ENCODE data around the gene EEFSEC. TPM values are rescaled to one million over a fixed set of nuclear protein-coding genes. Genes with fewer than 3 reads are reported as not detected.

The EEFSEC gene
- polyA plus RNA-seq, 1 donor (not counting 4 experiments of a cell fraction or from before 2014, with no cell fraction given): 8.7 TPM

DNA sequence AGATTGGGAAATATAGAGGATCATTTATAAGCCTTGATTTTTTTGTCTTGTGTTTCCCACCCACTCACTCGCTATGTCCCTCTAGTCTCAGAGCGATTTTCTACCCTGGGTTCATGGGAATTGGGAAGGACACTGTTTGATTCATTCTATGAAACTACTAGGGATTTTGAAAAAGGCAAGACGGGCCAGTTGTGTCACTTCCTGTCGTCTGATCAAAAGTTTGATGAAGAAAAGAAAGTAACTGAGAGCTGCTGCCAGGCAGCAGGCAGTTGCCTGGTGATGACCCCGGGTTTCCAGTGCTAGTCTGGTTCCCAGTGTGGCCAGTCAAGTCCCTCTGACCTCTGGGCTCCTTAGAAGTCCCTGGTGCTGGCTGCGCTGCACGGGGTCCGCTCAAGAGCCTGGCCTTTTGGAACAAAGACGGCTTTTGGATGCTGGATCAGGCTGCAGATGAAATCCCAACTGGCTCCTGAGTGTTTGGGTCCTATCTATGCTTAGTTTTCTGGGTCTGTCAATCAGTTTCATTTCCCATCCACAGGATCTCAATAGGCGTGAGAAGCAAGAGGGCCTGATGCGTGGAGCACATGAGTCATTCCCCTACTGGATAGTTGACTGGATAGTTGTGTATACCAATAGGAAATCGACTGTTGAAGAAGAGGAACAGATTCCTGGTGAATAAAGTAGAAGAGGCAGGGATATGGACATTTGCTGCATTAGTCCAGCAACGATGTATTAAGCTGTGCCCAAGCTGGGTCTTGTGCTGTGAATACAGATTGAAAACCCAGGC lies 89.7 kb downstream of the EEFSEC start:
- Histone ChIP-seq H3K27ac (ENCODE audit: control insufficient read depth, insufficient read depth, low read length) (no peak overlapping the region), H3K4me2 (ENCODE audit: control insufficient read depth, extremely low read depth, insufficient read depth, low read depth, low read length) (no peak overlapping the region), H3K9ac (ENCODE audit: control insufficient read depth, extremely low read depth, insufficient read depth, low read length) (no peak overlapping the region), H3K36me3 (ENCODE audit: control insufficient read depth in 2 of 2, extremely low read depth in 1 of 2, insufficient read depth in 2 of 2, low read length in 2 of 2) (peaks cover 2 to 3% of the 10 kb centered on the region in 2 experiments), H2AFZ (ENCODE audit: control insufficient read depth, low read length) (no peak overlapping the region), H3K9me1 (ENCODE audit: control insufficient read depth, extremely low read depth, insufficient read depth, low read length) (no peaks in the 10 kb centered on the region), H3K79me2 (ENCODE audit: control insufficient read depth, insufficient read depth, low read length) (no peaks in the 10 kb centered on the region), H3K27me3 (ENCODE audit: control insufficient read depth, extremely low read depth, insufficient read depth, low read length) (no peaks in the 10 kb centered on the region), H3K9me3 (ENCODE audit: control insufficient read depth, low read depth, low read length) (no peaks in the 10 kb centered on the region), H3K4me1 (ENCODE audit: control insufficient read depth, extremely low read depth, insufficient read depth, low read length) (no peaks in the 10 kb centered on the region), H4K20me1 (ENCODE audit: control insufficient read depth, extremely low read depth, insufficient read depth, low read length) (no peaks in the 10 kb centered on the region), H3K4me3 (ENCODE audit: control insufficient read depth in 2 of 3, extremely low read depth in 1 of 3, insufficient read depth in 2 of 3, low read depth in 1 of 3, low read length in 3 of 3) (no peak overlapping the region)
- dilution Hi-C loops (cut with MboI; ENCODE audit: extremely low pct_ligation_motif_present, low sequenced_read_pairs): no loop called here
- no peak for DNase-seq (ENCODE audit: low read depth, low spot score)
- TF ChIP-seq, protein P1, sequence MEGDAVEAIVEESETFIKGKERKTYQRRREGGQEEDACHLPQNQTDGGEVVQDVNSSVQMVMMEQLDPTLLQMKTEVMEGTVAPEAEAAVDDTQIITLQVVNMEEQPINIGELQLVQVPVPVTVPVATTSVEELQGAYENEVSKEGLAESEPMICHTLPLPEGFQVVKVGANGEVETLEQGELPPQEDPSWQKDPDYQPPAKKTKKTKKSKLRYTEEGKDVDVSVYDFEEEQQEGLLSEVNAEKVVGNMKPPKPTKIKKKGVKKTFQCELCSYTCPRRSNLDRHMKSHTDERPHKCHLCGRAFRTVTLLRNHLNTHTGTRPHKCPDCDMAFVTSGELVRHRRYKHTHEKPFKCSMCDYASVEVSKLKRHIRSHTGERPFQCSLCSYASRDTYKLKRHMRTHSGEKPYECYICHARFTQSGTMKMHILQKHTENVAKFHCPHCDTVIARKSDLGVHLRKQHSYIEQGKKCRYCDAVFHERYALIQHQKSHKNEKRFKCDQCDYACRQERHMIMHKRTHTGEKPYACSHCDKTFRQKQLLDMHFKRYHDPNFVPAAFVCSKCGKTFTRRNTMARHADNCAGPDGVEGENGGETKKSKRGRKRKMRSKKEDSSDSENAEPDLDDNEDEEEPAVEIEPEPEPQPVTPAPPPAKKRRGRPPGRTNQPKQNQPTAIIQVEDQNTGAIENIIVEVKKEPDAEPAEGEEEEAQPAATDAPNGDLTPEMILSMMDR (optimal IDR thresholded peaks at IDR 0.05 in 1 of 3, IDR thresholded peaks at IDR 0.05 in 1 of 3, conservative IDR thresholded peaks at IDR 0.05 in 1 of 3; ENCODE audit: extremely low read depth in 1 of 3, insufficient read depth in 2 of 3, low read length in 3 of 3): no peak
- no peak for TF ChIP-seq EZH2 (IDR thresholded peaks at IDR 0.05; ENCODE audit: low read length)
- FAIRE-seq: no peak

- Histone ChIP-seq H3K9me1 (ENCODE audit: control insufficient read depth, extremely low read depth, insufficient read depth, low read length) (no peaks in the 10 kb centered on the region), H3K9ac (ENCODE audit: control insufficient read depth, extremely low read depth, insufficient read depth, low read length) (no peak overlapping the region), H3K9me3 (ENCODE audit: control insufficient read depth, low read depth, low read length) (no peaks in the 10 kb centered on the region), H2AFZ (ENCODE audit: control insufficient read depth, low read length) (no peak overlapping the region), H3K4me2 (ENCODE audit: control insufficient read depth, extremely low read depth, insufficient read depth, low read depth, low read length) (no peak overlapping the region), H3K4me1 (ENCODE audit: control insufficient read depth, extremely low read depth, insufficient read depth, low read length) (no peaks in the 10 kb centered on the region), H3K36me3 (ENCODE audit: control insufficient read depth in 2 of 2, extremely low read depth in 1 of 2, insufficient read depth in 2 of 2, low read length in 2 of 2) (peaks cover 2 to 3% of the 10 kb centered on the region in 2 experiments), H3K4me3 (ENCODE audit: control insufficient read depth in 2 of 3, extremely low read depth in 1 of 3, insufficient read depth in 2 of 3, low read depth in 1 of 3, low read length in 3 of 3) (no peak overlapping the region), H4K20me1 (ENCODE audit: control insufficient read depth, extremely low read depth, insufficient read depth, low read length) (no peaks in the 10 kb centered on the region), H3K27me3 (ENCODE audit: control insufficient read depth, extremely low read depth, insufficient read depth, low read length) (no peaks in the 10 kb centered on the region), H3K27ac (ENCODE audit: control insufficient read depth, insufficient read depth, low read length) (no peak overlapping the region), H3K79me2 (ENCODE audit: control insufficient read depth, insufficient read depth, low read length) (no peaks in the 10 kb centered on the region)
- no peak for TF ChIP-seq EZH2 (IDR thresholded peaks at IDR 0.05; ENCODE audit: low read length)
- TF ChIP-seq, protein P1 (optimal IDR thresholded peaks at IDR 0.05 in 1 of 3, IDR thresholded peaks at IDR 0.05 in 1 of 3, conservative IDR thresholded peaks at IDR 0.05 in 1 of 3; ENCODE audit: extremely low read depth in 1 of 3, insufficient read depth in 2 of 3, low read length in 3 of 3): no peak
- DNase-seq (ENCODE audit: low read depth, low spot score): no peak
- FAIRE-seq: no peak
- dilution Hi-C loops (cut with MboI; ENCODE audit: extremely low pct_ligation_motif_present, low sequenced_read_pairs): no loop called here
Observed at GRCh38 chr3:128243602-128244504, 90.6 kb downstream of the EEFSEC start.
